T-helper 2 cell (primary cell): ENCODE results near the gene GAS5.
"Not testable (repeated sequence)": the region's sequence is repeated elsewhere in the genome, so short reads cannot be mapped to it uniquely, and the experiment has no call there.

Experiments used
- DNase-seq, 5 experiments: peaks; one replicate each; pipeline versions ENCODE4 v3.0.0 to v3.0.0-alpha.2; 2012 to 2022
- total RNA-seq, 2 donors: gene quantifications; one replicate each; lab custom pipeline; 2026; lab: John Stamatoyannopoulos, UW

Gene GAS5
- 560 to 638 reads per million in 2 donors for total RNA-seq

DNA sequence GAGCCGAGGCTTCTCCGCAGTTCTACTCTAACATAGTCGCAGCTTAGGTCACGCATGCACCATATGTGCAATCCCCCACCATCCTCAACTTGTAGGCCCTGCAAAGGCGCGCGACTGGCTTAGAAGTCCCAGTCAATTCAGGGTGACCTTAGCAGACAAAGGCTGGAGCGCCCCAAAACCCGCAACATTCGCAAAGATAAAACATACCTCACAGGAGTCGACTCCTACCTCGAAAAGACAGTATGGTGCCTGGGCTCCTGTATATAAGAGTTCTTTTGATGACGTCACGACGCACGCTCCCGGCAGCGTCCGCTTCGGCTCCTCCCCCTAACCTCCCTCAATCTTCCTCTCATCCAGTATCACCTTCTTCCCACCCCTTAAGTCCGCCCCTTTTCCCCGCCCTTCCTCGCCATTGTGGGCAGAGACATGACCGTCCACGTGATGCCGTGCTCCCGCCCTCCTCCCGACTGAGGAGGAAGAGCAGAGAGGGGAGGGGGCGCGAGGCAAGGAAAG, at the start of gene GAS5:
TSS of gene GAS5 (minus strand) at position 237 of the 513 bp plus-strand sequence.
- peak; percentile 94 to 100 (median 99) for DNase-seq

DNA sequence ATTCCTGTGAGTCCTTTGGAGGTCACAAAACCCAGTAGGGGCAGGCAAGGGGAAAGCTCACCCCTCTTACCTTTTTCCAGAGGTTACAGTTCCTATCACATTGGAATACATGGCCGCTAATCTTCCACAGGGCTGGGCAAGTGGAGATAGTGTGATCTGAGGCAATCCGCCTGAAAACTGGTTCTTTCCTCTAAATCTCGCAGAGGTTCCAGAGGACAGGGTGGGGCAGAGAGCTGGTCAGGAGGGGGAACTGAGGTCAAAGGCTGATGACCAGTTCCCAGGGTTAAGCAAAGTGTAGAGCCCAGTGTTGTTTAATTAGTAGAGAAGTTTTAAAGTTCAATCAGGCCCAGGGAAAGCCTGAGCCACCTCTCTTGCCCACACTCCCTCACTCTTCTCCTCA, 49.4 kb upstream of the GAS5 start, which contains the start of gene SERPINC1:
TSS of gene SERPINC1 (minus strand) at position 179 of the 400 bp plus-strand sequence. CDS start at position 111, 68 bp downstream.
- DNase-seq, result no peak

DNA sequence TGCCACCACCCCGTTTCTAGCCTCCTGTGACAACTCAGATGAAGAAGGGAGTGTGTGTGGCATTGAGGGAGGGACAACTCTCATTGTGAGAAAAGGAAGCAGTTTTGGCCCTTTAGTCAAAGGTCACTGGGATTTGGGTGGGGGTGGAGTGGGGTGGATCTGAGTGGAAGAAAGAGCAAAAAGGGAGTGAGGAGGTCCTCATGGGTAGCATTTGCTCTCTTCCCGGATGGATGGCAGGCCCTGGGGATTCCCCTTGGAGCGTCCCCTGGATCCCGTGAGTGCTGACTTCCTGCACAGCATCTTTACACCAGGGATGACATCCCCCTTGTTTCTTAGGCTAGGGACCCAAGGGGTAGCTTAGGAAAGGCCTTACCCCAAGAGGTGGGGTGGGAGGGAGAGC, 48.9 kb upstream of the GAS5 start:
- DNase-seq, result no peak

- no peak for DNase-seq
Observed at GRCh38 chr1:173915596-173915995, 47.8 kb upstream of the GAS5 start.

DNA sequence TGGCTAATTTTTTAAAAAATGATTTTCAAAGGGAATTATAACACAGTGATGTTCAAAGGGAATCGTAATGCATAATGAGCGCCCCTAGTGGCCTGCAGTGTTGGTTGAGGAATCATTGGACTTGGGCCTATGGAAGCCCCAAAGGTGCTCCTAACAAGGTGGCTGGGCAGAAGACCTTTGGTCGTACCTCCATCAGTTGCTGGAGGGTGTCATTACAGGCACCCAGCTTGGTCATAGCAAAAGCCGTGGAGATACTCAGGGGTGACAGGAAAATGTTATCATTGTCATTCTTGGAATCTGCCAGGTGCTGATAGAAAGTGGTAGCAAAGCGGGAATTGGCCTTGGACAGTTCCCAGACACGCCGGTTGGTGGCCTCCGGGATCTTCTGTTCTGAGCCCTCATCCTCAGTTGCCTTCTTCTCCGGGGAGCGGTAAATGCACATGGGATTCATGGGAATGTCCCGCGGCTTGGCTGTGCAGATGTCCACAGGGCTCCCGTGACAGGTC, 46.6 kb upstream of the GAS5 start:
- peak in 2 of 5 experiments; percentile 5 to 44 for DNase-seq

GRCh38 chr1:173913111-173913510, 45.3 kb upstream of the GAS5 start:
- no peak for DNase-seq

DNA sequence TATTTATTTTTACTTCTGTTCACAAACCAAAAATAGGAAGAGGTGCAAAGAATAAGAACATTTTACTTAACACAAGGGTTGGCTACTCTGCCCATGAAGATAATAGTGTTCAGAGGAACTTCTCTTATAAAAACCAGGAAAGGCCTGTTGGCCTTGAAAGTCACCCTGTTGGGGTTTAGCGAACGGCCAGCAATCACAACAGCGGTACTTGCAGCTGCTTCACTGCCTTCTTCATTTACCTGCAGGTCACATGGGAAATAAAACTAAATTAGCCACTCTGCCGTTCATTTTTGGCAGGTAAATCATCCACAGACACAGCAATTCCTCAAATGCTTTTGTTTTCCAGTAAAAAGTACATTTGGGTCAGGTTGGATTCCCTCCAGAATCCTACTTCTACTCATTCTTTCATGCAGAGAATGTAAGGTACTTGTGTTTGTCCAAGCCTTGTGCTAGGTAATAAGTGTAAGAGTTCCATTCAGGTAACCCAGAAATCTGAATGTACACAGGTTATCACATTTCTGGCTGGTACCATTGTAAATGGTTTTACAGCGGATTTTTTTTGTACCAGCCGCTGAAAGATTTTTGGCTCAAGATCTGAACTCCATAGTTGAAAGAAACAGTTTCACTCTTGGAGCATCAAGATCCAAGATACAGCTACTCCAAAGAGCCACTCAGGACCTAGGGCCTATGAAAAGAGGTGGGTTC, 36.2 kb upstream of the GAS5 start:
- DNase-seq, result no peak

- no peak for DNase-seq
Observed at GRCh38 chr1:173900992-173901391, 33.2 kb upstream of the GAS5 start.

- peak in 1 of 5 experiments; percentile 12 for DNase-seq
Observed at GRCh38 chr1:173900427-173900826, 32.6 kb upstream of the GAS5 start.

DNA sequence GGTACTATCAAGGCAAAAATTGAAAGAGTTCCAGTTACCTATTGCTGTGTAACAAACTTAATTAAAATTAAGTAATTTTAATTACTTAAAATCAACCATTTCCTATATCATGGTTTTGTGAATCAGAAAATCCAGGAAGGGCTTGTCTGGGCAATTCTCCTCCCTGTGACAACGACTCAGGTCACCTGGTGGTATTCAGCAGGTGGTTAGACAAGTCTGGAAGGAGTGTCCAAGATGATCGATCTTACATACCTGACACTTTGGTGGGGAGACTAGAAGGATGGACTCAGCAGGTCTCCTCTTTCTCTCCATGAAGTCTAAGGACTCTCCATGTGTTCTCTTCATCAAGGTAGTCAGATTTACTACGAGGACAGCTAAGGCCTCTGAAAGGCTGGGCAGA, 26.4 kb upstream of the GAS5 start:
- no peak for DNase-seq

GRCh38 chr1:173893611-173894010, 25.8 kb upstream of the GAS5 start:
- no peak for DNase-seq

DNA sequence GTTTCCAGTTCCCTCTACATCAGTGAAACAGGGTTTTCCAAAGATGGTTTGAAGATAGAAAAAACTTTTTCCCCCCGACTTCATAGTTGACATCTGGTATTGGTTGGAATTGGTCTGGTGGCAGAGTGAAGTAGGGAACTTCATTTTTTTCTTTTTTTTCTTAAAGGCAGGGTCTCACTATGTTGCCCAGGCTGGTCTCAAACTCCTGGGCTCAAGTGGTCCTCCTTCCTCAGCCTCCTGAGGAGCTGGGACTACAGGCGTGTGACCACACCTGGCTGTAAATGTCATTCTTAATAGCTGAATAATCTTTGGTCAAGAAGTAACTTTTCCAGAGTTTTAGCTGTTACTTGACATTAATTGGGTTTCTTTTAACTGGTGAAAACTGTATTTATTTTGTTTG, 22.1 kb upstream of the GAS5 start:
- DNase-seq, result no peak

DNA sequence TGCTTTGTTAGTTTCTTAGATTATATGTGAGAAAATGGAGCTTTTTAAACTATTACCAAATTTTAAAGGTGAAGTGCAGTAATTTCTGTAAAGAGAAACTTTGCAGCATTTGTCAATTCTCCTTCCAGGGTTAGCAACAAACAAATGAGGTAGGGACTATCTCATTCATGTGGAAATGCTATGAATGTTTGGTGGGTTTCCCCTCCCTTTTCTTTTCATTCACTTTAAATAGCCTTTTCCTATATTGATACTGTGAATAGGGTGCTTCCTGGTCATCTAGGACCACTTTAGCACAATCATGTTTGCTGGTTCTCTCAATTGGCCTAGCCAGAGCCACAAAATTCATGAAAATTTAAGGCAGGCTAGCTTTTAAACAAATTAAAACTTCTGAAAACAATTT, 21.0 kb upstream of the GAS5 start:
- DNase-seq, result no peak

GRCh38 chr1:173887627-173888026, 19.8 kb upstream of the GAS5 start:
- peak in 1 of 5 experiments; percentile 41 for DNase-seq

- DNase-seq, result no peak
Observed at GRCh38 chr1:173886746-173887611, 19.2 kb upstream of the GAS5 start.

GRCh38 chr1:173884701-173885100, 16.9 kb upstream of the GAS5 start:
- DNase-seq, result no peak

DNA sequence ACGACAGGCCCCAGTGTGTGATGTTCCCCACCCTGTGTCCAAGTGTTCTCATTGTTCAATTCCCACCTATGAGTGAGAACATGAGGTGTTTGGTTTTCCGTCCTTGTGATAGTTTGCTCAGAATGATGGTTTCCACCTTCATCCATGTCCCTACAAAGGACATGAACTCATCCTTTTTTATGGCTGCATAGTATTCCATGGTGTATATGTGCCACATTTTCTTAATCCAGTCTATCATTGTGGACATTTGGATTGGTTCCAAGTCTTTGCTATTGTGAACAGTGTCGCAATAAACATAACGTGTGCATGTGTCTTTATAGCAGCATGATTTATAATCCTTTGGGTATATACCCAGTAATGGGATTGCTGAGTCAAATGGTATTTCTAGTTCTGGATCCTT, 13.3 kb upstream of the GAS5 start:
- DNase-seq, result not testable (repeated sequence)

DNA sequence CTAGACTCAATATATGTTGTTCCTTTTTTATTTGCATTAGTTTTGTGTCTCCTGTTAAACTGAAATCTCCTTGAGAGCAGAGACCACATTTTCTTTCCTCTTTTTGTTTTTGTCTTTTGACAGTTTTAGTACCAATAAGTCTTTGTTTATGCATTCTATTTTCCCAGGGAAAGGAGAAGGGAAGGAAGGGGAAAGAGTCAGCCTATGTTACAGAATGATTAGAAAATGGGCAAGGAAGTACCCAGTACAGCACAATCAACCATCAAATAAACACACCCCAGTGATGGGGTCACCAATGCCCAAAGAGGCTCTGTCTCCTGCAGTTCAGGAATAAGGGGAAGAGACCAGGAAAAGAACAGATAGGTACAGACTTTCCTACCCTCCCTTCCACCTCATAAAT, 10.5 kb upstream of the GAS5 start:
- no peak for DNase-seq

DNA sequence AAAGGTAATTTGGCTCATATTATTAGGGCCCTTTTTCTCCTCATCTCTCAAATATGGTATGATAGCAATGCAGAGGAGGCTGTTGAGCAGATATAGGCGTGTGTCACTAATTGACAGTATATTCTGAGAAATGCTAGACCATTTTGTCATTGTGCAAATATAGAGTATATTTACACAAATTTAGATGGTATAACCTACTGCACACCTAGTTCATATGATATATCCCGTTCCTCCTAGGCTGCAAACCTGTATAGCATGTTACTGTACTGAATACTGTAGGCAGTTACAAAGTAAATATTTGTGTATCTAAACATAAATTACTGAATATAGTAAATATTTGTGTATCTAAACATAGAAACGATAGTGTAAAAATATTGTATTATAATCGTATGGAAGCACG, 8.9 kb upstream of the GAS5 start:
- DNase-seq, result no peak

GRCh38 chr1:173871500-173871899, 3.7 kb upstream of the GAS5 start:
- DNase-seq, result no peak

- no peak for DNase-seq
Observed at GRCh38 chr1:173871091-173871490, 3.3 kb upstream of the GAS5 start.

- DNase-seq, result peak in 3 of 5 experiments; percentile 12 to 95 (median 18)
Observed at GRCh38 chr1:173870252-173871075, 2.7 kb upstream of the GAS5 start.

- no peak for DNase-seq
Observed at GRCh38 chr1:173869021-173869359, 1.2 kb upstream of the GAS5 start.
